Progenitor cell of endocrine pancreas (in vitro differentiated cells): ENCODE results near the gene SPNS1. TPM values are rescaled to one million over a fixed set of nuclear protein-coding genes. Genes with fewer than 3 reads are reported as not detected.

ENCODE experiments used
- DNase-seq: peaks from one replicate; pipeline ENCODE4 v3.0.0; 2021; ENCODE audit warnings: low spot score; ENCODE audit not compliant: unreplicated experiment
- H3K27ac Mint-ChIP-seq: 2 replicates; pipeline ENCODE4 v1.8.0; 2021; ENCODE audit warnings: mild to moderate bottlenecking, moderate library complexity, mixed read lengths
- H3K27me3 Mint-ChIP-seq: 2 replicates; pipeline ENCODE4 v1.8.0; 2021; ENCODE audit warnings: mixed read lengths
- H3K36me3 Mint-ChIP-seq: 2 replicates; pipeline ENCODE4 v1.8.0; 2022; ENCODE audit warnings: mixed read lengths; ENCODE audit not compliant: insufficient read depth
- H3K4me1 Mint-ChIP-seq: 2 replicates; pipeline ENCODE4 v1.8.0; 2021; ENCODE audit warnings: low read depth, mixed read lengths
- H3K4me3 Mint-ChIP-seq: 2 replicates; pipeline ENCODE4 v1.8.0; 2021; ENCODE audit warnings: low read depth, mild to moderate bottlenecking, moderate library complexity, mixed read lengths
- H3K9me3 Mint-ChIP-seq: 2 replicates; pipeline ENCODE4 v1.8.0; 2021; ENCODE audit warnings: low read depth, mixed read lengths
- total RNA-seq: library from RNA; stranded (reverse); gene quantifications from 2 replicates; pipeline ENCODE4 v1.2.1, GENCODE V29; 2021
- TF ChIP-seq, protein P1 (sequence below): fragments of 200-600 bp; sonication (generic); IDR thresholded peaks from one replicate; pipeline ENCODE4 v1.5.0; 2021; ENCODE audit warnings: antibody characterized with exemption, mild to moderate bottlenecking; ENCODE audit not compliant: unreplicated experiment

The SPNS1 gene
- total RNA-seq, 1 donor from 2014 or later = 41.1 TPM

DNA sequence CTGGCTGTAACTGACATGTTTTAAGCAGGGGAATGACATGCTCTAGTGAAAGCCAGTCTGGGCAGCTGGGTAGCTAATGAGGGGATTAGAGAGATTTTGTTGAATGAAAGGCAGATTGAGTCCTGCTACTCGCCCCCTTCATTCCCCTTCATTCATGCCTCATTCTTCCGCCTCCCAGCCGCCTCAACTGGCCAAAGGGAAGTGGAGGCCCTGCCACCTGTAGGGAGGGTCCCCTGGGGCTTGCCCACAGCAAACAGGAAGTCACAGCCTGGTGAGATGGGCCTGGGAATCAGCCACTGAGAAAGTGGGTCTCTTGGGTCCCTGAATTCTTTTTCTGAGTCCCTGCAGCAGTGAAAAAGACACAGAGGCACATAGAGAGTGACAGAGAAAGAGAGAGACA lies 43.9 kb upstream of the SPNS1 start:
- H3K9me3 Mint-ChIP-seq = no peaks in the 10 kb centered on the region
- DNase-seq = no peak
- H3K4me3 Mint-ChIP-seq = no peak overlapping the region
- H3K27ac Mint-ChIP-seq = no peak overlapping the region
- TF ChIP-seq, protein P1, sequence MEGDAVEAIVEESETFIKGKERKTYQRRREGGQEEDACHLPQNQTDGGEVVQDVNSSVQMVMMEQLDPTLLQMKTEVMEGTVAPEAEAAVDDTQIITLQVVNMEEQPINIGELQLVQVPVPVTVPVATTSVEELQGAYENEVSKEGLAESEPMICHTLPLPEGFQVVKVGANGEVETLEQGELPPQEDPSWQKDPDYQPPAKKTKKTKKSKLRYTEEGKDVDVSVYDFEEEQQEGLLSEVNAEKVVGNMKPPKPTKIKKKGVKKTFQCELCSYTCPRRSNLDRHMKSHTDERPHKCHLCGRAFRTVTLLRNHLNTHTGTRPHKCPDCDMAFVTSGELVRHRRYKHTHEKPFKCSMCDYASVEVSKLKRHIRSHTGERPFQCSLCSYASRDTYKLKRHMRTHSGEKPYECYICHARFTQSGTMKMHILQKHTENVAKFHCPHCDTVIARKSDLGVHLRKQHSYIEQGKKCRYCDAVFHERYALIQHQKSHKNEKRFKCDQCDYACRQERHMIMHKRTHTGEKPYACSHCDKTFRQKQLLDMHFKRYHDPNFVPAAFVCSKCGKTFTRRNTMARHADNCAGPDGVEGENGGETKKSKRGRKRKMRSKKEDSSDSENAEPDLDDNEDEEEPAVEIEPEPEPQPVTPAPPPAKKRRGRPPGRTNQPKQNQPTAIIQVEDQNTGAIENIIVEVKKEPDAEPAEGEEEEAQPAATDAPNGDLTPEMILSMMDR = no peak
- peaks cover 7% of the 10 kb centered on the region for H3K27me3 Mint-ChIP-seq
- H3K4me1 Mint-ChIP-seq = peaks cover 4% of the 10 kb centered on the region
- H3K36me3 Mint-ChIP-seq = no peaks in the 10 kb centered on the region

DNA sequence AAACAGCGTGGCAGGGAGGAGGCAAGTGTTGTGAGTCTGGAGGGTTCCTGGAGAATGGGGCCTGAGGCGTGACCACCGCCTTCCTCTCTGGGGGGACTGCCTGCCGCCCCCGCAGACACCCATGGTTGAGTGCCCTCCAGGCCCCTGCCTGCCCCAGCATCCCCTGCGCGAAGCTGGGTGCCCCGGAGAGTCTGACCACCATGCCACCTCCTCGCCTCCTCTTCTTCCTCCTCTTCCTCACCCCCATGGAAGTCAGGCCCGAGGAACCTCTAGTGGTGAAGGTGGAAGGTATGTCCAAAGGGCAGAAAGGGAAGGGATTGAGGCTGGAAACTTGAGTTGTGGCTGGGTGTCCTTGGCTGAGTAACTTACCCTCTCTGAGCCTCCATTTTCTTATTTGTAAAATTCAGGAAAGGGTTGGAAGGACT lies 42.8 kb upstream of the SPNS1 start, which contains the start of gene CD19:
Gene CD19 (plus strand): TSS at position 171 of the 425 bp plus-strand sequence. CDS start 30 bp downstream, at position 201.
- DNase-seq = no peak
- Mint-ChIP-seq H3K36me3 (no peaks in the 10 kb centered on the region), H3K4me1 (peaks cover 2% of the 10 kb centered on the region), H3K9me3 (no peaks in the 10 kb centered on the region), H3K27ac (no peak within 1 kb of the TSS), H3K4me3 (no peak within 1 kb of the TSS), H3K27me3 (peaks cover 12% of the 10 kb centered on the region)
- TF ChIP-seq, protein P1 = no peak

DNA sequence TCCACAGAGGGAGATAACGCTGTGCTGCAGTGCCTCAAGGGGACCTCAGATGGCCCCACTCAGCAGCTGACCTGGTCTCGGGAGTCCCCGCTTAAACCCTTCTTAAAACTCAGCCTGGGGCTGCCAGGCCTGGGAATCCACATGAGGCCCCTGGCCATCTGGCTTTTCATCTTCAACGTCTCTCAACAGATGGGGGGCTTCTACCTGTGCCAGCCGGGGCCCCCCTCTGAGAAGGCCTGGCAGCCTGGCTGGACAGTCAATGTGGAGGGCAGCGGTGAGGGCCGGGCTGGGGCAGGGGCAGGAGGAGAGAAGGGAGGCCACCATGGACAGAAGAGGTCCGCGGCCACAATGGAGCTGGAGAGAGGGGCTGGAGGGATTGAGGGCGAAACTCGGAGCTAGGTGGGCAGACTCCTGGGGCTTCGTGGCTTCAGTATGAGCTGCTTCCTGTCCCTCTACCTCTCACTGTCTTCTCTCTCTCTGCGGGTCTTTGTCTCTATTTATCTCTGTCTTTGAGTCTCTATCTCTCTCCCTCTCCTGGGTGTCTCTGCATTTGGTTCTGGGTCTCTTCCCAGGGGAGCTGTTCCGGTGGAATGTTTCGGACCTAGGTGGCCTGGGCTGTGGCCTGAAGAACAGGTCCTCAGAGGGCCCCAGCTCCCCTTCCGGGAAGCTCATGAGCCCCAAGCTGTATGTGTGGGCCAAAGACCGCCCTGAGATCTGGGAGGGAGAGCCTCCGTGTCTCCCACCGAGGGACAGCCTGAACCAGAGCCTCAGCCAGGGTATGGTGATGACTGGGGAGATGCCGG lies 42.0 kb upstream of the SPNS1 start:
- no peak for DNase-seq
- TF ChIP-seq, protein P1 = no peak
- no peaks in the 10 kb centered on the region for H3K36me3 Mint-ChIP-seq
- H3K4me1 Mint-ChIP-seq = peaks cover 2% of the 10 kb centered on the region
- no peak overlapping the region for H3K4me3 Mint-ChIP-seq
- H3K27ac Mint-ChIP-seq = no peak overlapping the region
- no peaks in the 10 kb centered on the region for H3K9me3 Mint-ChIP-seq
- peaks cover 12% of the 10 kb centered on the region for H3K27me3 Mint-ChIP-seq

DNA sequence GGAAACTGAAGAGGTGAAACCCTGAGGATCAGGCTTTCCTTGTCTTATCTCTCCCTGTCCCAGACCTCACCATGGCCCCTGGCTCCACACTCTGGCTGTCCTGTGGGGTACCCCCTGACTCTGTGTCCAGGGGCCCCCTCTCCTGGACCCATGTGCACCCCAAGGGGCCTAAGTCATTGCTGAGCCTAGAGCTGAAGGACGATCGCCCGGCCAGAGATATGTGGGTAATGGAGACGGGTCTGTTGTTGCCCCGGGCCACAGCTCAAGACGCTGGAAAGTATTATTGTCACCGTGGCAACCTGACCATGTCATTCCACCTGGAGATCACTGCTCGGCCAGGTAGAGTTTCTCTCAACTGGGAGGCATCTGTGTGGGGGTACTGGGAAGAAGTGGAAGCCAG lies 41.4 kb upstream of the SPNS1 start:
- Mint-ChIP-seq H3K27me3 (peaks cover 12% of the 10 kb centered on the region), H3K27ac (no peak overlapping the region), H3K9me3 (no peaks in the 10 kb centered on the region), H3K36me3 (no peaks in the 10 kb centered on the region), H3K4me3 (no peak overlapping the region), H3K4me1 (peaks cover 2% of the 10 kb centered on the region)
- TF ChIP-seq, protein P1 = no peak
- no peak for DNase-seq

DNA sequence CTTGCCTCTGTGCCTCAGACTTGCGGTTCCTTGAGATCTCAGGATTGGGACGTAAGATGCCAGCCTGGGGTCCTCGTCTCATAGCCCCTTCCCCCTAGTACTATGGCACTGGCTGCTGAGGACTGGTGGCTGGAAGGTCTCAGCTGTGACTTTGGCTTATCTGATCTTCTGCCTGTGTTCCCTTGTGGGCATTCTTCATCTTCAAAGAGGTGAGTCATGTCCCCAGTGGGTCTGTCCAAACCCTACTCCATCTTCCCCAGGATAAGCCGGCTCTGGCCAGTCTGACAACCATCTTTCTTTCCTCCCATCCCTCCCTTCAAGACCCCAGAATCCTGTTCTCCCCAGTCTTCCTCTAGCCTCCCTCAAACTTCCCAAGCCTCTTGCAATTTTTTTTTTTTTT lies 39.2 kb upstream of the SPNS1 start:
- no peaks in the 10 kb centered on the region for H3K9me3 Mint-ChIP-seq
- H3K4me3 Mint-ChIP-seq = no peak overlapping the region
- H3K27me3 Mint-ChIP-seq = peaks cover 16% of the 10 kb centered on the region
- H3K27ac Mint-ChIP-seq = no peak overlapping the region
- TF ChIP-seq, protein P1 = no peak
- no peak for DNase-seq
- peaks cover 2% of the 10 kb centered on the region for H3K4me1 Mint-ChIP-seq
- H3K36me3 Mint-ChIP-seq = no peaks in the 10 kb centered on the region
